PC-3 (cell line): ENCODE measurements around the gene TGM2. TPM values are rescaled to one million over a fixed set of nuclear protein-coding genes. Genes with fewer than 3 reads are reported as not detected.

Source experiments
- ATAC-seq: fragments of 200-7000 bp; cut with Tn5 transposase; 2 replicates; pipeline ENCODE4 v1.9.1; 2020; ENCODE audit warnings: mild to moderate bottlenecking, moderate library complexity
- BruUV-seq: library from RNA; stranded (reverse); fragments of 400-500 nt; replicated peaks from 2 replicates; lab custom pipeline; 2021; lab: Mats Ljungman, UMichigan
- CTCF ChIA-PET: fragments of 300-600 bp; sonication (Branson Sonifier 250); formaldehyde crosslinking; loops from one replicate; lab custom pipeline; 2022; ENCODE audit warnings: antibody characterized with exemption; lab: Charles Lee
- POLR2A ChIA-PET: fragments of 300-600 bp; sonication (Branson Sonifier 250); formaldehyde crosslinking; loops from one replicate; lab custom pipeline; 2022; ENCODE audit warnings: antibody characterized with exemption; ENCODE audit not compliant: unreplicated experiment; lab: Charles Lee
- DNase-seq: peaks from one replicate; pipeline ENCODE4 v3.0.0-alpha.2; 2015
- H2AFZ ChIP-seq: fragments of 300-600 bp; sonication (generic); 2 replicates; pipeline ENCODE4 v1.6.0; 2016; ENCODE audit warnings: antibody characterized with exemption, low read length
- H3F3A ChIP-seq: fragments of 300-600 bp; sonication (generic); one replicate; pipeline ENCODE4 v1.6.0; 2017; ENCODE audit warnings: antibody characterized with exemption, low read length, control low read depth, mild to moderate bottlenecking; ENCODE audit not compliant: unreplicated experiment
- H3K27ac ChIP-seq: fragments of 300-600 bp; sonication (generic); 2 replicates; pipeline ENCODE4 v1.5.1; 2016; ENCODE audit warnings: mild to moderate bottlenecking, low read length
- H3K27me3 ChIP-seq: fragments of 300-600 bp; sonication (generic); 2 replicates; pipeline ENCODE4 v1.6.1; 2016; ENCODE audit warnings: low read length, mixed read lengths
- H3K36me3 ChIP-seq: fragments of 300-600 bp; sonication (generic); 2 replicates; pipeline ENCODE4 v1.6.1; 2016; ENCODE audit warnings: low read depth, mixed run types, low read length, mixed read lengths
- H3K4me1 ChIP-seq: fragments of 300-600 bp; sonication (generic); 2 replicates; pipeline ENCODE4 v1.5.1; 2016; ENCODE audit warnings: low read length; ENCODE audit not compliant: insufficient read depth
- H3K4me2 ChIP-seq: fragments of 300-600 bp; sonication (generic); 2 replicates; pipeline ENCODE4 v1.6.0; 2016; ENCODE audit warnings: low read length
- H3K4me3 ChIP-seq: fragments of 300-600 bp; sonication (generic); 2 replicates; pipeline ENCODE4 v1.5.1; 2016; ENCODE audit warnings: mild to moderate bottlenecking, low read length, mixed read lengths
- H3K79me2 ChIP-seq: fragments of 300-600 bp; sonication (generic); 2 replicates; pipeline ENCODE4 v1.6.1; 2017; ENCODE audit warnings: low read length, mixed read lengths
- H3K9ac ChIP-seq: fragments of 300-600 bp; sonication (generic); 2 replicates; pipeline ENCODE4 v1.6.0; 2016; ENCODE audit warnings: mild to moderate bottlenecking, low read length
- H3K9me2 ChIP-seq: fragments of 300-600 bp; sonication (generic); replicated peaks from 2 replicates; pipeline ENCODE4 v1.6.1; 2016; ENCODE audit warnings: mixed run types, low read length, mixed read lengths
- H3K9me3 ChIP-seq: fragments of 300-600 bp; sonication (generic); 2 replicates; pipeline ENCODE4 v1.6.1; 2016; ENCODE audit warnings: low read length, mixed read lengths
- H4K20me1 ChIP-seq: fragments of 300-600 bp; sonication (generic); 2 replicates; pipeline ENCODE4 v1.6.1; 2016; ENCODE audit warnings: low read length, mixed read lengths
- CTCF ChIP-seq: fragments of 300-600 bp; sonication (generic); conservative IDR thresholded peaks from 2 replicates; pipeline ENCODE4 v1.5.1; 2017; ENCODE audit warnings: antibody characterized with exemption, low read depth, mild to moderate bottlenecking, low read length
- EZH2 ChIP-seq: fragments of 300-600 bp; sonication (generic); IDR thresholded peaks from one replicate; pipeline ENCODE4 v1.6.1; 2017; ENCODE audit warnings: antibody characterized with exemption, mild to moderate bottlenecking, low read length; ENCODE audit not compliant: unreplicated experiment
- EZH2phosphoT487 ChIP-seq: fragments of 300-600 bp; sonication (generic); IDR thresholded peaks from 2 replicates; pipeline ENCODE4 v1.6.1; 2018; ENCODE audit warnings: mild to moderate bottlenecking, antibody characterized with exemption, low read length, borderline replicate concordance
- intact Hi-C: fragments of 100-400 bp; cut with micrococcal nuclease; formaldehyde crosslinking; loops from 2 replicates; pipeline ENCODE4 v1.9.0; 2023
- total RNA-seq: library from RNA; depleted of rRNA; stranded (reverse); fragments of >200 nt; gene quantifications from 2 replicates; pipeline ENCODE4 v1.2.3, GENCODE V29; 2014

Gene TGM2
- total RNA-seq, 1 experiment from 2014 or later: 583 TPM

- CTCF ChIA-PET: no interaction called here
- Histone ChIP-seq H4K20me1 (no peaks in the 10 kb centered on the region), H3K27me3 (no peaks in the 10 kb centered on the region), H3K9me3 (no peaks in the 10 kb centered on the region), H3K27ac (0 out of 2 replicates have a peak overlapping the region, but pooled peaks have one; percentile 16), H3K79me2 (no peaks in the 10 kb centered on the region), H3K9ac (no peak overlapping the region), H3K4me2 (no peak overlapping the region), H3K4me1 (peaks cover 47% of the 10 kb centered on the region), H3K36me3 (peaks cover 20% of the 10 kb centered on the region), H3K9me2 (no peaks in the 10 kb centered on the region), H3F3A (peaks cover 17% of the 10 kb centered on the region), H3K4me3 (no peak overlapping the region), H2AFZ (no peak overlapping the region)
- ATAC-seq (no peak), DNase-seq (no peak)
- POLR2A ChIA-PET: no interaction called here
- TF ChIP-seq EZH2phosphoT487: no peak
- no peak for TF ChIP-seq CTCF
- TF ChIP-seq EZH2: no peak
- BruUV-seq: no TSS peak
- intact Hi-C loops: no loop called here
These were observed 37.0 kb downstream of the TGM2 start for GRCh38 chr20:38127920-38128528.

- CTCF ChIA-PET: no interaction called here
- no peaks in the 10 kb centered on the region for H4K20me1 ChIP-seq
- intact Hi-C loops: no loop called here
- DNase-seq: peak; percentile 77
- POLR2A ChIA-PET: no interaction called here
- H3K27ac ChIP-seq: peak overlapping the region; percentile 34
- no peaks in the 10 kb centered on the region for H3K79me2 ChIP-seq
- no peaks in the 10 kb centered on the region for H3K27me3 ChIP-seq
- H3K36me3 ChIP-seq: peaks cover 15% of the 10 kb centered on the region
- H3K9me3 ChIP-seq: no peaks in the 10 kb centered on the region
- no peak overlapping the region for H3K4me3 ChIP-seq
- no peaks in the 10 kb centered on the region for H3K9me2 ChIP-seq
- no peak overlapping the region for H3K9ac ChIP-seq
- 0 out of 2 replicates have a peak overlapping the region, but pooled peaks have one; percentile 15 for H3K4me2 ChIP-seq
- peaks cover 49% of the 10 kb centered on the region for H3K4me1 ChIP-seq
- TF ChIP-seq CTCF: no peak
- ATAC-seq: peak; percentile 80
- BruUV-seq: no TSS peak
- no peak overlapping the region for H2AFZ ChIP-seq
- H3F3A ChIP-seq: peaks cover 17% of the 10 kb centered on the region
These were observed 38.0 kb downstream of the TGM2 start for GRCh38 chr20:38126932-38127621.
